HUES48 (cell line): ENCODE measurements around the gene PSAT1.

Experiments used
- H3K27ac ChIP-seq: one replicate; pipeline ENCODE4 v1.7.0; 2013; ENCODE audit warnings: low read depth, low read length, inconsistent platforms
- H3K27me3 ChIP-seq: 2 replicates; pipeline ENCODE4 v1.6.1; 2013; ENCODE audit warnings: mild to moderate bottlenecking, low read length; ENCODE audit not compliant: control insufficient read depth, insufficient read depth
- H3K36me3 ChIP-seq: 2 replicates; pipeline ENCODE4 v1.6.1; 2013; ENCODE audit warnings: low read length; ENCODE audit not compliant: control insufficient read depth, insufficient read depth
- H3K4me1 ChIP-seq: 2 replicates; pipeline ENCODE4 v1.6.1; 2013; ENCODE audit warnings: mild to moderate bottlenecking, low read length; ENCODE audit not compliant: control insufficient read depth, insufficient read depth
- H3K4me3 ChIP-seq: 2 replicates; pipeline ENCODE4 v1.5.1; 2013; ENCODE audit warnings: mild to moderate bottlenecking, low read depth, low read length
- H3K9ac ChIP-seq: 2 replicates; pipeline ENCODE4 v1.6.1; 2013; ENCODE audit warnings: mild to moderate bottlenecking, low read depth, low read length, moderate library complexity
- H3K9me3 ChIP-seq: 2 replicates; pipeline ENCODE4 v1.6.1; 2013; ENCODE audit warnings: low read length; ENCODE audit not compliant: control insufficient read depth, insufficient read depth

PSAT1 gene

DNA sequence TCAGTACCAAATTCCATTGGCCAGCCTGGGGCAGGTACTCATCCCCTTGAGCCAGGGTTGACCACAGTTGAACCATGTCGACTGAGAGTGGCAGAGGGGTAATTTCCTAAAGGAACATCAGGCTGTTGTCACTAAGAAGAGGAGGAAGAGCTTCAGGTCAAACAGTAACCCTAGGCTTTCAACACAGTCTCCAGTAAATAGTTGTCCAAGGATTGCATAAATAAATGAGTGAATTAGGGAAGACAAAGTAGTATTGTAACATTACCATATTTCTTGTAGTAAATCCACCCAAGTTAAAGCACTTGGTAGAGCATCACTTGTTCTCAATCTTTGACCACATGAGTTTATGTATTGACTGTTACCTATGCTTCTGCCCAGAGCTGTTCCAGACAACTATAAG is 7.4 kb downstream of the PSAT1 start:
- peaks cover 100% of the 10 kb centered on the region for H3K36me3 ChIP-seq
- H3K27ac ChIP-seq, result no peak overlapping the region
- no peaks in the 10 kb centered on the region for H3K27me3 ChIP-seq
- no peak overlapping the region for H3K4me3 ChIP-seq
- H3K9me3 ChIP-seq, result no peaks in the 10 kb centered on the region
- H3K4me1 ChIP-seq, result no peaks in the 10 kb centered on the region
- H3K9ac ChIP-seq, result no peak overlapping the region

GRCh38 chr9:78306222-78307076 is 9.5 kb downstream of the PSAT1 start:
- Histone ChIP-seq H3K9me3 (no peaks in the 10 kb centered on the region), H3K27me3 (no peaks in the 10 kb centered on the region), H3K27ac (no peak overlapping the region), H3K4me1 (no peaks in the 10 kb centered on the region), H3K36me3 (peaks cover 100% of the 10 kb centered on the region), H3K4me3 (no peak overlapping the region), H3K9ac (no peak overlapping the region)

GRCh38 chr9:78307360-78307759 is 10.4 kb downstream of the PSAT1 start:
- Histone ChIP-seq H3K27ac (no peak overlapping the region), H3K9me3 (no peaks in the 10 kb centered on the region), H3K4me3 (no peak overlapping the region), H3K4me1 (no peaks in the 10 kb centered on the region), H3K27me3 (no peaks in the 10 kb centered on the region), H3K9ac (no peak overlapping the region), H3K36me3 (peaks cover 98% of the 10 kb centered on the region)

DNA sequence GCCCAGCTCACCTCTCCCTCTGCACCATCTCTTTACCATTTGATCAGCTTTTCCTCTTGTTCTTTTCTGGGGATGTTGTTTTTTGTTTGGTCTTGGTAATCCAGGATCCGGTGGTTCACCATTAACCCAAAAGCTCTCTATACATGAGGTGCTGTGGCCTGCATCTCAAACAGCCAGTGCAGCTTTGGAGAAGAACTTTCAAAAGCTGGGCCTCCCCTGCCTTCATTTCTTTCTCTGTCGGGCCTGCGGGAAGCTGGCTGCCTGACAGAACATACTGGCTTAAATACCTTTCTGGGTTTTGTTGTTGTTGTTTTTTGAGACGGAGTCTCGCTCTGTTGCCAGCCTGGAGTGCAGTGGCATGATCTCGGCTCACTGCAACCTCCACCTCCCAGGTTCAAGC is 12.1 kb downstream of the PSAT1 start:
- no peak overlapping the region for H3K4me3 ChIP-seq
- no peaks in the 10 kb centered on the region for H3K9me3 ChIP-seq
- no peaks in the 10 kb centered on the region for H3K4me1 ChIP-seq
- no peaks in the 10 kb centered on the region for H3K27me3 ChIP-seq
- peaks cover 97% of the 10 kb centered on the region for H3K36me3 ChIP-seq
- H3K9ac ChIP-seq, result no peak overlapping the region
- H3K27ac ChIP-seq, result no peak overlapping the region

GRCh38 chr9:78311075-78311474 is 14.2 kb downstream of the PSAT1 start:
- Histone ChIP-seq H3K4me3 (no peak overlapping the region), H3K36me3 (peaks cover 94% of the 10 kb centered on the region), H3K9me3 (no peaks in the 10 kb centered on the region), H3K4me1 (no peaks in the 10 kb centered on the region), H3K27me3 (no peaks in the 10 kb centered on the region), H3K9ac (no peak overlapping the region), H3K27ac (no peak overlapping the region)

- peaks cover 94% of the 10 kb centered on the region for H3K36me3 ChIP-seq
- H3K4me3 ChIP-seq, result no peak overlapping the region
- no peaks in the 10 kb centered on the region for H3K4me1 ChIP-seq
- H3K27me3 ChIP-seq, result no peaks in the 10 kb centered on the region
- H3K9me3 ChIP-seq, result no peaks in the 10 kb centered on the region
- H3K27ac ChIP-seq, result no peak overlapping the region
- no peak overlapping the region for H3K9ac ChIP-seq
These were observed 15.1 kb downstream of the PSAT1 start for GRCh38 chr9:78311886-78312524.

GRCh38 chr9:78314550-78314949 is 17.6 kb downstream of the PSAT1 start:
- Histone ChIP-seq H3K4me1 (no peaks in the 10 kb centered on the region), H3K4me3 (no peak overlapping the region), H3K27me3 (no peaks in the 10 kb centered on the region), H3K9ac (no peak overlapping the region), H3K27ac (no peak overlapping the region), H3K36me3 (peaks cover 94% of the 10 kb centered on the region), H3K9me3 (no peaks in the 10 kb centered on the region)

DNA sequence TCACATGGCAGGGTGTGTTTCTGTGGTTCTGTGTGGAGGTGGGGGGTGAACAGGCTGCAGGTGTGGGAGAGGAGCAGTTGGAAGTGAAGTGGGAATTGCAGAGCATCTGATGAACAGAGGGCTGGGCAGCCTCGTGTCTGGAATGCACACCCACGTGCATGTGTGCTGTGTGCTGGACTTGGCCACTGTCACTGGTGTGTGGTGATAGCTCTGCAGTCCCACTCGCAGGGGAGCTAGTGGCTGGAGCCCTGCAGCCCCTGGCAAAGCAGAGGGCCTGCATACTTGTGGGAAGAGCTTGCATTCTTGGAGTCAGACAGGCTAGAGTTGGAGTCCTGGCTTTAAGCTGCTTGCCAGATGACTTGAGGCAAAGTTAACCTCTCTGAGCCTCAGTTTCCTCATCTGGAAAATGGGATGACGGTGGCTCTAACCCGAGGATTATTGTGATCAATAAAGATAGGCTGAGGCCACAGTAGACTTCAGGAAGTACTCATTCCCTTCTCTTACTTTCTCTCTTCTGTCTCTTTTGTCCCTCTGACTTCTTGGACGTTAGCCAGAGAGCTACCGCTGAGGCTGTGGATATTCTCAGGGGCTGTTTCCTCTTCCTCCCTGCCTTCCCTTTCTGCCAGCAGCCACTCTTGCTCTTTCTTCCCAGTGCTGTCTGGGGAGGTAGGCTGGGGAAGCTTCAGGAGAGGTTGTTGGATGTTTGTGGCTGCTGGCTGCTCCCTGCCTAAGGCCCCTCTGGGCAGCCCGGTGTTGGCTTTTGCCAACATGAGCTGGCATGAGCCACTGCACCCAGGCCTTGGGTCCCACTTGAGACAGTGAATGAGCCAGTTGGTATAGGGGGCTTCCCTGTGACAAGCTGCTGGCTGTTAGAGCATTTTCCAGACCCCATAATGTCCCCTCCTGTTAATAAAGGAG is 18.3 kb downstream of the PSAT1 start:
- no peak overlapping the region for H3K4me3 ChIP-seq
- H3K9ac ChIP-seq, result no peak overlapping the region
- no peak overlapping the region for H3K27ac ChIP-seq
- no peaks in the 10 kb centered on the region for H3K27me3 ChIP-seq
- no peaks in the 10 kb centered on the region for H3K4me1 ChIP-seq
- no peaks in the 10 kb centered on the region for H3K9me3 ChIP-seq
- peaks cover 94% of the 10 kb centered on the region for H3K36me3 ChIP-seq

- Histone ChIP-seq H3K4me3 (no peak overlapping the region), H3K9ac (no peak overlapping the region), H3K27me3 (no peaks in the 10 kb centered on the region), H3K4me1 (no peaks in the 10 kb centered on the region), H3K9me3 (no peaks in the 10 kb centered on the region), H3K36me3 (peaks cover 94% of the 10 kb centered on the region), H3K27ac (no peak overlapping the region)
These were observed 19.4 kb downstream of the PSAT1 start for GRCh38 chr9:78316166-78316892.

DNA sequence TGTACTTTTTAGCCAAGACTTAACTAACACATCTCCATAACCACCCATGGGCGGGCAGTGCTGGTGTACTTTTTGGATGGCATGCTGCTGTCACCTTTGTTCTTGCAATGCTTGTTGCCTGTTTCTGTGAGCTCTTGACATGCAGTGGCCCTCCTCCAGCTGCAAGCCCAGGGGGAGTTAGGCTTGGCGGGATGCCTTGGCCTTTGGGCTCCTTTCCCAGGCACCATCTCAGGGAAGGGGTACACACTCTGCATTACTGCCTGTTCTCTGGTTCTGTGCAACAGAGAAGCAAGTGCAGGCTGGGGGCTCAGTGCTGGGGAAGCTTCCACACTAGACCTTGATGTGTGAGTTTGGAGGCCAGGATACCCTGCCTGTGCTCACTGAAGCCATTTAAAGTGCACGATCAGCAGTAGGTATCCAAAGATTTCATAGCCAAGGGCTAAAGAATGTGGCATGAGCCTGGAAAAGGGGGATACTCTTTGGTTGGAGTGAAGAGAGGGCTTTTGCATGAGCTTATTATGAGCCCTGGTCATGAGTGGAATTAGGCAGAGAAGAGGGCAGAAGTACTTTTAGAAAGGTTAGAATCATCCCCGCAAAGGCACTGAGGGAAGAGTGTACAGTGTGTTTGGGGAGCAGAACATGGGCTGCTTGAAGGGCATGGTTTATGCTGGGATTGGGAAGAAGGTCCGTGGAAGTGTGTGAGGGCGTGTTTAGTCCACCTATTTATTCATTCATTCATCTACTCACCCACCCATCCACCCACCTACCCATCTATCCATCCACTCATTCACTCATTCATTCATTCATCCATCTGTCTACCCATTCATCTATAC is 22.5 kb downstream of the PSAT1 start:
- H3K4me3 ChIP-seq, result no peak overlapping the region
- no peaks in the 10 kb centered on the region for H3K9me3 ChIP-seq
- H3K36me3 ChIP-seq, result peaks cover 100% of the 10 kb centered on the region
- H3K4me1 ChIP-seq, result no peaks in the 10 kb centered on the region
- no peak overlapping the region for H3K27ac ChIP-seq
- H3K9ac ChIP-seq, result no peak overlapping the region
- no peaks in the 10 kb centered on the region for H3K27me3 ChIP-seq
